Measurements from ENCODE around the gene CPED1.

GRCh38 chr7:121101083-121101482, 112.6 kb downstream of the CPED1 start:
- TF ChIP-seq PATZ1 (CRISPR knock-in tag; IDR thresholded peaks at IDR 0.05; ENCODE audit: borderline replicate concordance) (no peak), TOX (CRISPR knock-in tag; IDR thresholded peaks at IDR 0.05; ENCODE audit: borderline replicate concordance) (no peak), ESRRG (CRISPR knock-in tag; IDR thresholded peaks at IDR 0.05) (no peak), TCF4 (CRISPR knock-in tag; IDR thresholded peaks at IDR 0.05; ENCODE audit: borderline replicate concordance) (no peak), ZFP3 (CRISPR knock-in tag; IDR thresholded peaks at IDR 0.05) (no peak)

Measured in SK-N-SH treated with all-trans-retinoic acid at 6 μM for 48 hours (cell line).